IMR-90 (cell line): ENCODE data around the gene ADORA2A.

ENCODE experiments used
- CHD1 ChIP-seq: IDR thresholded peaks from 2 replicates; pipeline ENCODE4 v1.6.1; 2012; ENCODE audit warnings: low read depth, low read length, improper control_type of control experiment
- FOS ChIP-seq: fragments of 150-350 bp; IDR thresholded peaks from 2 replicates; pipeline ENCODE4 v1.6.1; 2016; ENCODE audit warnings: low read depth, low read length
- MAFK ChIP-seq: IDR thresholded peaks from 2 replicates; pipeline ENCODE4 v1.6.1; 2012; ENCODE audit warnings: low read depth, low read length, improper control_type of control experiment
- MAZ ChIP-seq: IDR thresholded peaks from 2 replicates; pipeline ENCODE4 v1.6.1; 2012; ENCODE audit warnings: low read depth, mild to moderate bottlenecking, low read length, improper control_type of control experiment, moderate library complexity, borderline replicate concordance
- MXI1 ChIP-seq: IDR thresholded peaks from 2 replicates; pipeline ENCODE4 v1.6.1; 2012; ENCODE audit warnings: low read depth, mild to moderate bottlenecking, low read length, moderate library complexity, borderline replicate concordance
- NFE2L2 ChIP-seq: fragments of 150-350 bp; IDR thresholded peaks from 2 replicates; pipeline ENCODE4 v1.6.1; 2016; ENCODE audit warnings: low read depth, mild to moderate bottlenecking, low read length
- POLR2A ChIP-seq: IDR thresholded peaks from 2 replicates; pipeline ENCODE4 v1.6.1; 2012; ENCODE audit warnings: mild to moderate bottlenecking, low read depth, low read length
- RAD21 ChIP-seq: IDR thresholded peaks from 2 replicates; pipeline ENCODE4 v1.6.1; 2012; ENCODE audit warnings: low read length, improper control_type of control experiment
- RCOR1 ChIP-seq: IDR thresholded peaks from 2 replicates; pipeline ENCODE4 v1.6.1; 2012; ENCODE audit warnings: mild to moderate bottlenecking, low read length, improper control_type of control experiment; ENCODE audit not compliant: insufficient replicate concordance
- RFX5 ChIP-seq: IDR thresholded peaks from 2 replicates; pipeline ENCODE4 v1.8.0; 2012; ENCODE audit warnings: low read depth, mild to moderate bottlenecking, low read length, moderate library complexity
- SMC3 ChIP-seq: fragments of 150-350 bp; IDR thresholded peaks from 2 replicates; pipeline ENCODE4 v1.6.1; 2016; ENCODE audit warnings: low read depth, mild to moderate bottlenecking, antibody characterized with exemption, low read length, moderate library complexity
- TF ChIP-seq, protein P1 (sequence below): conservative IDR thresholded peaks from 2 replicates; pipeline ENCODE4 v1.5.1; 2012; ENCODE audit warnings: mild to moderate bottlenecking, low read depth, low read length, improper control_type of control experiment
- TF ChIP-seq, protein P2 (sequence below): fragments of 150-350 bp; IDR thresholded peaks from 2 replicates; pipeline ENCODE4 v1.6.1; 2017; ENCODE audit warnings: mild to moderate bottlenecking, antibody characterized with exemption, low read length, low read depth
- TF ChIP-seq, protein P3 (sequence below): fragments of 150-350 bp; IDR thresholded peaks from 2 replicates; pipeline ENCODE4 v1.6.1; 2016; ENCODE audit warnings: low read depth, mild to moderate bottlenecking, low read length, moderate library complexity, borderline replicate concordance

DNA sequence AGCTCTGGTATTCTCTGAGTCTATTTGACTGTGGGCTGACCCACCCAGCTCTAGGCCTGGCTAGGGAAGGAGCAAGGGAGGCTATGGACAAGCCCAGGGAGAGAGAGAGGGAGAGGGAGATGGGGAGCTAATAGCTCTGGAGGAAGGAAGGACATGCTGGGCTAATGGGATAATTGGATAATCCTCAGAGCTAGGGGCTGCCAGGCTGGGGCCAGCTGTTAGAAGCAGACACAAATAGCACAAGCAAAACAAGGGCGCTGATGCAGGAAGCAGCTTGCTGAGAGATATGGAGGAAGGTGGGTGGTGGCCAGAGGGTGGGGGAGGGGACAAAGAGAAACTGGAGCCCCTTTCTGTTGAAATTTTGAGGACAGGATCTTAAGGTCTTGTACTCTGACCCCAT, 23.2 kb downstream of the ADORA2A start:
- TF ChIP-seq, protein P1, sequence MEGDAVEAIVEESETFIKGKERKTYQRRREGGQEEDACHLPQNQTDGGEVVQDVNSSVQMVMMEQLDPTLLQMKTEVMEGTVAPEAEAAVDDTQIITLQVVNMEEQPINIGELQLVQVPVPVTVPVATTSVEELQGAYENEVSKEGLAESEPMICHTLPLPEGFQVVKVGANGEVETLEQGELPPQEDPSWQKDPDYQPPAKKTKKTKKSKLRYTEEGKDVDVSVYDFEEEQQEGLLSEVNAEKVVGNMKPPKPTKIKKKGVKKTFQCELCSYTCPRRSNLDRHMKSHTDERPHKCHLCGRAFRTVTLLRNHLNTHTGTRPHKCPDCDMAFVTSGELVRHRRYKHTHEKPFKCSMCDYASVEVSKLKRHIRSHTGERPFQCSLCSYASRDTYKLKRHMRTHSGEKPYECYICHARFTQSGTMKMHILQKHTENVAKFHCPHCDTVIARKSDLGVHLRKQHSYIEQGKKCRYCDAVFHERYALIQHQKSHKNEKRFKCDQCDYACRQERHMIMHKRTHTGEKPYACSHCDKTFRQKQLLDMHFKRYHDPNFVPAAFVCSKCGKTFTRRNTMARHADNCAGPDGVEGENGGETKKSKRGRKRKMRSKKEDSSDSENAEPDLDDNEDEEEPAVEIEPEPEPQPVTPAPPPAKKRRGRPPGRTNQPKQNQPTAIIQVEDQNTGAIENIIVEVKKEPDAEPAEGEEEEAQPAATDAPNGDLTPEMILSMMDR: no peak
- TF ChIP-seq POLR2A (no peak), MAZ (no peak), MXI1 (no peak), SMC3 (no peak), RFX5 (no peak), FOS (no peak), MAFK (no peak), RAD21 (no peak), RCOR1 (no peak), NFE2L2 (no peak), CHD1 (no peak)
- TF ChIP-seq, protein P2, sequence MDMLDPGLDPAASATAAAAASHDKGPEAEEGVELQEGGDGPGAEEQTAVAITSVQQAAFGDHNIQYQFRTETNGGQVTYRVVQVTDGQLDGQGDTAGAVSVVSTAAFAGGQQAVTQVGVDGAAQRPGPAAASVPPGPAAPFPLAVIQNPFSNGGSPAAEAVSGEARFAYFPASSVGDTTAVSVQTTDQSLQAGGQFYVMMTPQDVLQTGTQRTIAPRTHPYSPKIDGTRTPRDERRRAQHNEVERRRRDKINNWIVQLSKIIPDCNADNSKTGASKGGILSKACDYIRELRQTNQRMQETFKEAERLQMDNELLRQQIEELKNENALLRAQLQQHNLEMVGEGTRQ: no peak
- TF ChIP-seq, protein P3, sequence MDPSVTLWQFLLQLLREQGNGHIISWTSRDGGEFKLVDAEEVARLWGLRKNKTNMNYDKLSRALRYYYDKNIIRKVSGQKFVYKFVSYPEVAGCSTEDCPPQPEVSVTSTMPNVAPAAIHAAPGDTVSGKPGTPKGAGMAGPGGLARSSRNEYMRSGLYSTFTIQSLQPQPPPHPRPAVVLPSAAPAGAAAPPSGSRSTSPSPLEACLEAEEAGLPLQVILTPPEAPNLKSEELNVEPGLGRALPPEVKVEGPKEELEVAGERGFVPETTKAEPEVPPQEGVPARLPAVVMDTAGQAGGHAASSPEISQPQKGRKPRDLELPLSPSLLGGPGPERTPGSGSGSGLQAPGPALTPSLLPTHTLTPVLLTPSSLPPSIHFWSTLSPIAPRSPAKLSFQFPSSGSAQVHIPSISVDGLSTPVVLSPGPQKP: no peak
